GM19238 (cell line): ENCODE measurements around the gene SYNDIG1.

ENCODE experiments used
- DNase-seq: peaks from one replicate; pipeline ENCODE4 v3.0.0; 2011; ENCODE audit warnings: low spot score; ENCODE audit not compliant: insufficient read length

The SYNDIG1 gene

GRCh38 chr20:24560571-24561491 lies 91.4 kb downstream of the SYNDIG1 start:
- no peak for DNase-seq

DNA sequence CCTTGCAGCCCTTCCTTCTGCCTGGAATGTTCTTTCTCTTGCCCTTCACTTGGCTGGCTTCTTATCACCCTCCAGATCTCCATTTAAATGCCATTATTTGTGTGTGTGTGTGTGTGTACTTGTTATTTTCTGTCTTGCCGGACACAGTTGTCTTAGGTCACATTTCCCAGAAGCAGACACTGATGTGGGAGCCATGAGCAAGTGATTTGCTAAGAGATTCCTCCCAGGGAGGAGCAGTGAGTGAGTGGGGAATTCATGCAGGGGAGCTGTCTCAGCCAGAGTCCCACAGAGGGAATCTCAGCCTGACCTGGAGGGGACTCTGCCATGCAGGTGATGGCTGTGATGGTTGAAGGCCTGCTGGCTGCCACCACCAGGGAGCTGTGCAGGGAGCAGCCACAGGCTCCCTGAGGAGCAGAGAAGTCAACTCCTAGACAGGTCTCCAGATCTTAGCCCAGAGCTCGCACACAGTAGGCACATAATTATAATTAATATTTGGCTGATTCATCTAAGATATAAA lies 96.5 kb downstream of the SYNDIG1 start:
- DNase-seq, result no peak

- DNase-seq, result no peak
Measured at GRCh38 chr20:24566656-24567055, 97.2 kb downstream of the SYNDIG1 start.

GRCh38 chr20:24567508-24567907 lies 98.1 kb downstream of the SYNDIG1 start:
- DNase-seq, result no peak

GRCh38 chr20:24568842-24569241 lies 99.4 kb downstream of the SYNDIG1 start:
- DNase-seq, result no peak

DNA sequence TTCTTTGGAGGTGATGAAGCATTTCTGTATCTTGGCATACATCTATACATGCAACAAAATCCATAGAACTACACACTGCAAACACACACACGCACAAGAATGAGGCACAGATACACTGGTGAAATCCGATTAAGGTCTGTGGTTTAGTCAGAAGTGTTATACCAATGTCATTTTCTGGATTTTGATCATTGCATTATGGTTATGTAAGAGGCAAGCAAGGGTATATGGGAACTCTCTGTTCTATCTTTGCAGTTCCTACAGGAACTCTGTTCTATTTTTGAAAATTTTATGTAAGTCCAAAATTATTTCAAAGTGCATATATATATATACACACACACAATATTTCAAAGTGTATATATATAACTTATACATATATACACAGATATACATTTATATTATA lies 101.7 kb downstream of the SYNDIG1 start:
- DNase-seq, result no peak

DNA sequence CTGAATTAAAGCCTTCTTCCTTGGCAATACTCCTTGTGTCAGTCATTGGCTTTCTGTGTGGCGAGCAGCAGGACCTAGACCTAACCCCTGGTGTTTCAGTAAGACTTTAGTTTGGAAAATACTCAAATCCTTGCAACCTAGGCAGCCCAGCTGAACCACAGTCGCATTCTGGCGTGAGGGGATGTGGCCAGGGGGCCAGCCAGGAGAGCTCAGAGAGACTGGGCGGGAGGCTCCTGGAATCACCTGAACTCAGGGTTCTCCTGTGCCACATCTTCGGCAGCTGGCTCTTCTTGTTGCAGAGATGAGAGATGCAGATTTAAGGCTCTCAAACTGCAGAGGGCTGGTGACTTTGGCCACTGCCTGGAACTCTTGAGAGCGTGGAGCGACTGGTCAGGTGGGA lies 102.7 kb downstream of the SYNDIG1 start:
- DNase-seq, result no peak

DNA sequence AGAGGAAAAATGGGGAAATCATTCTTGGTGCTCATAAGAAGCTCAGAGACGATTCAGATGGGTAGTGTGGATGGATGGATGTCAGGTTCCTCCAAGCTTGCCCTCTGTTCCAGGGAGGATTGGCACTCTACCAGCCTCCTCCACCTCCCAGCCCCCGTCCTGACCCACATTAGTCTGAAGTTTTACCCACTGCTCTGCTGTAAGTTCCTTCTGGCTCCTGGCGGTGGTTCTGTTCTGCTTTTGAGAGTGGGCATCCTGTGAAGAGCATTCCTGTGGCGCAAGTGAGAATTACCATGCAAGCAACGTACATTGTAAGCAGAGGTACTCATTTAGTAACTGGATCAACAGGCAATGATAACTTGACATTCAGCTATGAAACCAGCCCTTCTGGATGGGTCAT lies 103.4 kb downstream of the SYNDIG1 start:
- DNase-seq, result no peak

DNA sequence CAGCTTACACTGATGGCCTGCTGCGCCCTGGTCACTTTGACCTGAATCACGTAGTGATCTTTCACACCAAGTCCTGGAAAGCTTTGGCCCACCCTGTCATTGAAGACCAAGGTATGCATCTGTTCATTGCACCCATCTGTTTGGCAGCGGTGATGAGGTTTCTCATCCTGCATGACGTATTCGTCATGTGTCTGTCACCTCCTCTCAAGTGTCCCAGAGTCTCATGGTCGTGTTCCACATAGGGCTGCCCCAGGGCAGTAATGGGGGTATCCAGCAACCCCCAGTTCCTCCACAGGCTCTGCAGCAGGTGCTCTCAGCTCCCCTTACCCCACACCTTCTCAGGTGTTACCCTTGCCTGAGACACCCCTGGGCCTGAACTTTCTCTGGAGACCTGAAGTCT lies 104.1 kb downstream of the SYNDIG1 start:
- DNase-seq, result no peak

DNA sequence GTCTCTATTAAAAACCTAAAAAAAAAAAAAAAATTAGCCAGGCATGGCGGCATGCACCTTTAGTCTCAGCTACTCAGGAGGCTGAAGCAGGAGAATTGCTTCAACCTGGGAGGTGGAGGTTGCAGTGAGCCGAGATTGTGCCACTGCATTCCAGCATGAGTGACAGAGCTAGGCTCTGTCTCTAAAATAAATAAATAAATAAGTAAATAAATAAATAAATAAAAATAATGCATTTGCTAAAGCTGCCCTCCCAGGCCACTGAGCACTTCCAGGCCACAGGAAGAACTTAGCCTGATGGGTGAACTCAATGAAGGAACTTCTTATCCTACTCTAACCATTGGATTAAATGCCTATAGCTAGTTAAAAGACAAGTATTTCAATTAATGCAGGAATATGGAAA lies 104.9 kb downstream of the SYNDIG1 start:
- no peak for DNase-seq

DNA sequence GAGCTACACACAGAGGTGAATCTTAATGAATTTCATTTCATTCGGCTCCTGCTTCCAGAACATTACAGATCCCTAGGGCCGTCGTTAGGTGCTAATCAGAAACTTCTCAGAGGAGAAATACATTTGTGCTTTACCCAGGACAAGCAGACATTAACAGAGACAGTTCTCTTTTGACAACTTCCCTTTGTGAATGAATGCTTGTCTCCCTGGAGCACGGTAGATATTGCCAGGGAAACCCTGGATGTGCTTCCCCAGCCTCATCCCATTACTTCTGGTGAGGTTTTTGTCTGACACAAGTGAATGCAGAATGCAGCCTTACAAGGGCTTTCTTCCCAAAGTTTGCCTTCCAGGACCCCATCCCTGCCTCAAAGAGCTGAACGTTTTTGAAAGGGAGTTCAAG lies 105.4 kb downstream of the SYNDIG1 start:
- DNase-seq, result no peak

DNA sequence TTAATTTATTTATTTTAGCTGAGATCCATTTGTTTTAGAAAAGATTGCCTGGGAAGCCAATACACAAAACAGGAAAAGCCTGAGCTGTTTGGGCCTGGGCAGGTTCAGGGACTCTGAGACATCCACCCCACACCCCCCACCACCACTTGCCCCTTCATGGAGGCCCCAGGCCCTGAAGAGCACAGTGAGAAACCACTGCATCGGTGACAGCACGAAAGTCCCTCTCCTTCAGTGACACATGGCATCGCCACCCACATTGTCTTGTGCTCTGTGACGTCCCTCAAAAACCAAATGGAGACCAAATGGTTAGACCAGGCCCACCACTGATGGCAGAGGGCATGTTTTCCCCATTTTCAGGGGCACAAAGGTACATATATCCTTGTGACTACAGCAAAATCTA lies 106.4 kb downstream of the SYNDIG1 start:
- no peak for DNase-seq

GRCh38 chr20:24576447-24576846 lies 107.0 kb downstream of the SYNDIG1 start:
- no peak for DNase-seq

DNA sequence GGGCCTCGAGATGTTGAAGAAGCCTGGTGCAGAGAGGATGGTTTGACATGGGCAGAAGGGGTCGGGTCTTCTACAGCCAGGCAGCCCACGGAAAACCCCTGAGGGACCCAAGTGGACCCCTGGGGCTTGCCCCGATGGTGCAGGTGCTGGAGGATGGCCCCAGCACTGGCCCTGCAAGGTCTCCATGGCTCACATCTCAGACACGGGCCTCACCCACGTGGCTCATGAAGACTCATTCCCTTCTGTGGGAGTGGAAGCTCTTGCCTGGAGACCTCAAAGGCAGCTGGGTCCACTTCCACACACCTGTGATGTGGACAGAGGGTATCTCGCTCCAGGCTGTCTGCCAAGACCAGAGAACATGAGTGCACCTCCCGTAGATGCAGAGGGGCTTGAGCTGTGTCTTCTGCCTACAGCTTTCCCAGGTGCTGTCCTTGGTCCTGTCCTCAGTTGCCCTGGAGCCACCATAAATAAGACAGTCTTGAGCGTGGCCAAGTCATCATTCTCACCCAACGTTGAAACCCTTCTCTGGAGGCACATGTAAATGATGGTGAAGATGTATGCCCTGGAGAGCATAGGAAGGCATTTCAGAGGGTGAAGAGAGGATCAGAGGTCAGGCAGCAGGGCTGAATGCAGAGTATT lies 108.0 kb downstream of the SYNDIG1 start:
- no peak for DNase-seq

DNA sequence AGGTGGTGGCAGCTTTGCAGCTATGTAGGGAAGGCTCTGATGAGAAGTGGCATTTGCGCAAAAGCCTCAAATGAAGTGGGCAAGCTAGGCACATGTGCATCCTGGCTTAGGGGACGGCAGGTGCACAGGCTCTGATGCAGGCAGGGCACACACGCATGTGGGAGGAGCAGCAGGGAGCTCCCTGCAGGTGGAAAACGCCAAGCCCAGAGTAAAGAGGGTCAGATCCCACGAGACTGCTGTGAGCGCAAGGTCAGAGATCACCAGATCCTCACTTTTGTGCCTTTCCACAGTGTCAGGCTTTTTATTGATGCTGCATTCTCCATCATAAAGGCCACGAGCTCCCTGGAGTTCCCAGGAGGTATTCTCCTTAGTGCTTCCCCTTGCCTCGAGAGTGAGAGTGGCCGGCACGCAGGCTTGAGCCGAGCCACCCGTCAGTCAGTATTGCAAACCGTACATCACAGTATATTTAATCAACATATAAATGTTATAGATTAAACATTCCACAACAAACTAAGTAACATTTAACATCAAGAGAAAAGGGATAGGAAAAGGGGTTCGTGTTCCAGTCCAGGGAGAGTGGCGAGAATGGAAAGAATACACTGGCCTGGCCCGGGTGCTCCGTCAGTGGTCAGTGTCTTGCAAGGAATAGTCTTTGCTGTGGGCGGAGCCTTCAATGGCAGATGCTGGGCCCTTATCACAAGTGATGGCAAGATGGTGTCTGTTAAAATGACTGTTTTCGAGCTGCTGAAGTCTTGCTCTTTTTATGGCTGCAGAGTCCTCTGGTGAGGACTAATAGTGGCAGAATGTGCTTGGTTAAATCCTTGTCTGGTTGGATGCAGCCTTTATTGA lies 109.4 kb downstream of the SYNDIG1 start:
- DNase-seq, result no peak

- DNase-seq, result no peak
Measured at GRCh38 chr20:24579475-24579874, 110.0 kb downstream of the SYNDIG1 start.

DNA sequence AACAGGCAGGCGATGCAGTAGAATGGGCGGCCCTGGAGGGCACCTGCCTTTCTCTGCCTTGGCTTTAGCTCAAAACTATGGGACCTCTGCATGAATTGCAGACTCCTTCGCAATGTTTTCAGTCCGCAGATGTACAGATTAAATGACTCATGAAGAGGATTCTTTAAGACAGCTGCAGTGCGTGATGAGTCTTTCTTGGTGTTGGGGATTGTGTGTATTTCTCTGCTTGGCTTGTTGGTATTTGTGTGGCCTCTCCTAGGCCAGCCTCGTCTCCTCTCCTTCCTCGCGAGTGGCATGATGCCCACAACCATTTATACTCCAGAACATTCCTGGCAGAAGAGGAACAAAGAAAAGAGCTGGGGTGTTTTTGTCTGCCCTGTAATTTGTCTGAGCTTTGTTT lies 110.6 kb downstream of the SYNDIG1 start:
- DNase-seq, result no peak

DNA sequence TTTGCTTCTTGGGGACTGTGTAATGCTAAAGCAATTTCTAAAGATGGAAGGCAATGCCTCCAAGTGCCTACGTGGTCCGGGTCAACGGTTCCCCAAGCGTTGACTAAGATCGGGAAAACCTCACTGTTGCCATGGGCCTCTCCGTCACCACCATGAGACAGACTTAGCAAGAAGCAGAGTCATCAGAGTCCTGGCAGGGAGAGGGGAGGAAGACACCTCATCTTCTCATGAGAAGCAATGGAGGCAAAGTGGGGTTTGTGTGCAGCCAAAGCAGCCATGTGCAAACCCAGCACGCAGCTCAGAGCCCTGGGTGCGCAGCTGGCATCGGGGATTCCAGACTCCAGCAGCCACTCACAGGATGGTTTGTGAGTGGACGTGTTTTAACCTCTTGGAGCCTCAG lies 111.4 kb downstream of the SYNDIG1 start:
- no peak for DNase-seq

GRCh38 chr20:24581443-24582170 lies 112.2 kb downstream of the SYNDIG1 start:
- no peak for DNase-seq

DNA sequence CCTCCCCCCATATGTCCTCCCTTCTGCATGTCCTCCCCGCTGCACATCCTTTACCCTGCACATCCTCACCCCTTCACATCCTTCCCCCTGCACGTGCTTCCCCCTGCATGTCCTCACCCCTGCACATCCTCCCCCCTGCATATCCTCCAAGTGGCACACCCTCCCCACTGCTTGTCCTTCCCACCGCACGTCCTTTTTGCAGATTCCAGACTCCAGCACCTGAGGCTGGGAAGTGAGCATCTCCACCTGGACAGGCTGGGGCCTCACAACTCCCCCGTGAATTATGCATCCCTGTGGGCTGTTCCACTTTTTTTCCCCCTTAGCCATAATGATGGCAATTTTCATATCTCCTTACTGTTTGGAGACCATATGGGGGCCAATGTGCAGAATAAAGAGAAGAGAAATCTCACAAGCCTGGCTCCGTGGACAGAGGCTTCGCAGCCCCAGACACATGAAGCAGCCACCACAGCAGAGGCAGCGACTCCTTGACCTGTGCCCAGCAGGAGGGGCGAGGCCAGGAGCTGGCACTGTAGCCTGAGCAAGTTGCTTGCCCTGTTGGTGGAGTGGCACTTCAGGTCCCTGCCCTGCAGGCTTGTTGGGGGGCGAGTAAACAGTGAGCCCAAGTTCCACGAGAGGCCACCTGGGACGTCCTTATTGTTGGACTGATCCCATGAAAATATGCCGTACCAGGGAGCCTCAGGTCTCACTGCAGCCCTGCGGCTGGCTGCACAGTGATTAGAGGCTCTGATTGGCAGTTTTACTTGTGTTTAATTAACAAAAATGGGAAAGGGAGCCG lies 113.1 kb downstream of the SYNDIG1 start:
- DNase-seq, result no peak
